Natural killer cell treated with Interleukin-12 subunit alpha and Interleukin-12 subunit beta and Interleukin-15 and Interleukin-18, amount 100 ng/mL, for 72 hours (primary cell): ENCODE measurements around the gene ZDHHC7. TPM values are rescaled to one million over a fixed set of nuclear protein-coding genes. Genes with fewer than 3 reads are reported as not detected.
A peak's percentile ranks its signal among the peaks of the same experiment; 100 is the strongest.

Experiments used
- ATAC-seq, 2 donors: fragments of 150-1000 bp; cut with Tn5 transposase in 1 of 2; sonication (Bioruptor Pico), chemical (Tn5 transposase) in 1 of 2; 2 replicates each; pipeline ENCODE4 v1.10.0; 2021
- DNase-seq: peaks from one replicate; pipeline ENCODE4 v3.0.0; 2022; ENCODE audit warnings: low spot score
- H3K27ac Mint-ChIP-seq, 2 donors: 1 replicate in 1 of 2; 2 replicates in 1 of 2; pipeline ENCODE4 v1.8.0; 2022; ENCODE audit warnings: mixed read lengths in 2 of 2, mild to moderate bottlenecking in 1 of 2, moderate library complexity in 1 of 2
- H3K27me3 Mint-ChIP-seq, 2 donors: 1 replicate in 1 of 2; 2 replicates in 1 of 2; pipeline ENCODE4 v1.8.0; 2022; ENCODE audit warnings: mixed read lengths in 2 of 2
- H3K36me3 Mint-ChIP-seq: one replicate; pipeline ENCODE4 v1.8.0; 2022; ENCODE audit warnings: mixed read lengths
- H3K4me1 Mint-ChIP-seq, 2 donors: 1 replicate in 1 of 2; 2 replicates in 1 of 2; pipeline ENCODE4 v1.8.0; 2022; ENCODE audit warnings: low read depth in 2 of 2, mixed read lengths in 2 of 2, mild to moderate bottlenecking in 1 of 2
- H3K4me3 Mint-ChIP-seq: one replicate; pipeline ENCODE4 v1.8.0; 2022; ENCODE audit warnings: mixed read lengths
- H3K9me3 Mint-ChIP-seq: 2 replicates; pipeline ENCODE4 v1.8.0; 2022; ENCODE audit warnings: mixed read lengths
- total RNA-seq, 2 donors: library from RNA; stranded (reverse); gene quantifications; one replicate each; pipeline ENCODE4 v1.2.3, GENCODE V29; 2022

Gene ZDHHC7
- total RNA-seq, 2 donors from 2014 or later = 28.5 to 43.9 TPM

- H3K36me3 Mint-ChIP-seq = peaks cover 7% of the 10 kb centered on the region
- no peaks in the 10 kb centered on the region for H3K27me3 Mint-ChIP-seq
- H3K9me3 Mint-ChIP-seq = peaks cover 7% of the 10 kb centered on the region
- ATAC-seq = no peak
- peaks cover 0 to 8% of the 10 kb centered on the region in 2 donors for H3K4me1 Mint-ChIP-seq
- no peak overlapping the region for H3K27ac Mint-ChIP-seq
- no peak overlapping the region for H3K4me3 Mint-ChIP-seq
- DNase-seq = peak; percentile 18
These were observed 43.5 kb downstream of the ZDHHC7 start for GRCh38 chr16:84967828-84968227.

DNA sequence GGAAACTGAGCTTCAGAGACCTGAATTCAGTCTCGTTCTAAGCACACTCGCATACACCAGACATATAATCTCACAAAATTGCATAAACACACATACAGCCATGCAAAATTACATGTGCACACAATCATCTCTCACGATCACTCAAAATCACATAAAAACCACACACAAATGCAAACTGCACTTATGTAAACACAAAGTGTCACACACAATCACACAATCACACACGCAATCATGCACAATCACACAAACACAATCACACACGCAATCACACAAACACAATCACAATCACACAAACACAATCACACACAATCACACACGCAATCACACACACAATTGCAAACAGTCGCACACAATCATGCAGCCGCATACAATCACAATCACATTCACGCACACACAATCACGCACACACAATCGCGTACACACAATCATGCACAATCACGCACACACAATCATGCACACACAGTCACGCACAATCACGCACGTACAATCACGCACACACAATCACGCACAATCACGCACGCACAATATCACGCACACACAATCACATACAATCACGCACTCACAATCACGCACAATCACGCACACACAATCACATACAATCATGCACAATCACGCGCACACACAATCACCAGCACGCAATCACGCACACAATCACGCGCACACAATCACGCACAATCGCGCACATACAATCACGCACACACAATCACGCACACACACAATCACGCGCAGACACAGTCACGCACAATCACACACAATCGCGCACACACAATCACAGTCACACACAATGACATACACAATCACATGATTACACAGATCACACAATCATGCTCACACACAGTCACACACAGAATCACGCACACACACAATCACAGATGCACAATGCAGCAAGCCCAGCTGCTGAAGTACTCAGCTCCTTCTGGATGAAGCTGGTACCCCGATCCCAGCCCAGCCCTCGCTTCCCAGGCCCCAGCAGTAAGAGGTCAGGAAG is 45.6 kb downstream of the ZDHHC7 start:
- no peak overlapping the region for H3K27ac Mint-ChIP-seq
- H3K36me3 Mint-ChIP-seq = peaks cover 7% of the 10 kb centered on the region
- peaks cover 7% of the 10 kb centered on the region for H3K9me3 Mint-ChIP-seq

GRCh38 chr16:84964386-84965128 is 46.8 kb downstream of the ZDHHC7 start:
- ATAC-seq (peak in 1 of 2 donors; percentile 48), DNase-seq (peak; percentile 48)
- H3K27ac Mint-ChIP-seq = no peak overlapping the region
- no peak overlapping the region for H3K4me3 Mint-ChIP-seq
- peaks cover 7% of the 10 kb centered on the region for H3K36me3 Mint-ChIP-seq
- H3K9me3 Mint-ChIP-seq = peaks cover 7% of the 10 kb centered on the region
- H3K27me3 Mint-ChIP-seq = peaks cover 0 to 2% of the 10 kb centered on the region in 2 donors
- H3K4me1 Mint-ChIP-seq = peaks cover 0 to 5% of the 10 kb centered on the region in 2 donors

More for the DNA sequence above, 45.6 kb downstream of the ZDHHC7 start:
- no peak for ATAC-seq
- DNase-seq = no peak
- Mint-ChIP-seq H3K27me3 (no peaks in the 10 kb centered on the region), H3K4me3 (no peak overlapping the region), H3K4me1 (peaks cover 0 to 7% of the 10 kb centered on the region in 2 donors)

DNA sequence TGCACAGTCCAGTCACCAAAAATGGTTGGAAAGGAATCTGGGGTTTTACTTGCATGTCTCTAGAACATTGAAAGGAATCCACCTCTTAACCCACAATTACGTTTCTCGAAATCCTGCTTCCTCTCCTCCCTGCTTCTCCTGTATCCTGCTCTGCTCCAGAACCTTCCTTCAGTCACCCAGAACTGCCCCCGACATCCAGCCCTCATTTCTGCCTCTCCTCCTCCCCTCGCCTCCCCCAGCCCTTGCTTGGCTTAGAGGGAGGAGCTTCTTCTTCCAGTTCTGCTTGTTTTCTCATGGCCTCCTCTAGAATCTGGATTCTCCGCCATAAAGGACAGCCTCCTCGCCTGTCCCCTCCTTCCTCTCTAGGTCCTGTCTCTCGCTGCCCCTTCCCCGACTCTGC is 48.3 kb downstream of the ZDHHC7 start:
- peaks cover 7% of the 10 kb centered on the region for H3K36me3 Mint-ChIP-seq
- H3K27ac Mint-ChIP-seq = no peak overlapping the region
- H3K27me3 Mint-ChIP-seq = peaks cover 0 to 3% of the 10 kb centered on the region in 2 donors
- DNase-seq (no peak), ATAC-seq (no peak)
- H3K9me3 Mint-ChIP-seq = peaks cover 7% of the 10 kb centered on the region
- H3K4me1 Mint-ChIP-seq = peaks cover 0 to 5% of the 10 kb centered on the region in 2 donors
- H3K4me3 Mint-ChIP-seq = no peak overlapping the region

DNA sequence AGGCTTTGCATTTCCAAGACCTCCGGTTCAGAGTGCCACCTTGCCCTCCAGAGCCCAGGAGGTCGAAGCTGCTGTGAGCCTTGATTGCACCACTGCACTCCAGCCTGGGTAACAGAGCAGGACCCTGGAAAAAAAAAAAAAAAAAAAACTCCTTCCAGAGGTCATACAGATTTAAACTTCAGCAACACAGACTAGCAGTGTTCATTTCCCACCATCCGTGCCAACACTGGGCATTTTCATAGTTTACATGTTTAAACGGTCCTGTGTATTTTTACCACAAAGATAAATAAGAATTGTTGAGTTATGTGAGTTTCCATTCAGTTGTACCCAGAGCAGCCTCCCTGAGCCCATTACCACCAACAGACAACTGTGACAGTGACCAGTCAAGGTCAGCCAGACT is 50.4 kb downstream of the ZDHHC7 start:
- Mint-ChIP-seq H3K27me3 (peaks cover 0 to 3% of the 10 kb centered on the region in 2 donors), H3K4me3 (no peak overlapping the region), H3K27ac (no peak overlapping the region), H3K36me3 (peaks cover 5% of the 10 kb centered on the region), H3K4me1 (peaks cover 0 to 3% of the 10 kb centered on the region in 2 donors), H3K9me3 (peaks cover 5% of the 10 kb centered on the region)
- no peak for ATAC-seq
- no peak for DNase-seq

GRCh38 chr16:84959784-84960417 is 51.4 kb downstream of the ZDHHC7 start:
- DNase-seq (no peak), ATAC-seq (no peak)
- H3K27ac Mint-ChIP-seq = no peak overlapping the region
- no peaks in the 10 kb centered on the region for H3K9me3 Mint-ChIP-seq
- H3K36me3 Mint-ChIP-seq = no peaks in the 10 kb centered on the region
- peaks cover 0 to 3% of the 10 kb centered on the region in 2 donors for H3K27me3 Mint-ChIP-seq
- H3K4me3 Mint-ChIP-seq = no peak overlapping the region
- no peaks in the 10 kb centered on the region for H3K4me1 Mint-ChIP-seq

- Mint-ChIP-seq H3K4me1 (no peaks in the 10 kb centered on the region), H3K9me3 (no peaks in the 10 kb centered on the region), H3K27ac (no peak overlapping the region), H3K4me3 (no peak overlapping the region), H3K36me3 (no peaks in the 10 kb centered on the region), H3K27me3 (peaks cover 0 to 3% of the 10 kb centered on the region in 2 donors)
- DNase-seq (no peak), ATAC-seq (peak in 1 of 2 donors; percentile 32)
These were observed 52.2 kb downstream of the ZDHHC7 start for GRCh38 chr16:84959045-84959576.

DNA sequence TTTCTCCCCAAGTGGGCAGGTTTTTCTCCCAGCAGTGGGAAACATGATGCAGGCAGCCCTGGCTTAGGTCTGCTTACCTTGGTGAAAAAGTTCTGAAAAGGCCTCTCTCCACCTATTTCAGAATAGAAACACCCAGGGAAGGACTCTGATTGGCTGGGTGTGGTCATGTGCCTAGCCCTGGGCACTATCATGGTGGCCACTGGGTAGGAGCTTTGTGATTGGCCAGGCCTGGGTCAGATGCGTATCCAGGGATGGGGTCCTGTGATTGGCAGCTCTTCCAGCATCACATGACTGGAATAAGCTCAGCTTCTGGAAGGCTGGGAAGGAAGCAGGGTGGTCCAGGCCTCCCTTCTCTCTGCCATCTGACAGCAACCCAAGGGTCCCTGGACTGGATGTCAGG is 53.5 kb downstream of the ZDHHC7 start:
- peaks cover 0 to 4% of the 10 kb centered on the region in 2 donors for H3K27me3 Mint-ChIP-seq
- no peak overlapping the region for H3K27ac Mint-ChIP-seq
- H3K4me1 Mint-ChIP-seq = no peaks in the 10 kb centered on the region
- H3K4me3 Mint-ChIP-seq = no peak overlapping the region
- no peaks in the 10 kb centered on the region for H3K9me3 Mint-ChIP-seq
- no peak for DNase-seq
- H3K36me3 Mint-ChIP-seq = no peaks in the 10 kb centered on the region
- no peak for ATAC-seq

GRCh38 chr16:84957192-84957591 is 54.1 kb downstream of the ZDHHC7 start:
- peaks cover 0 to 3% of the 10 kb centered on the region in 2 donors for H3K4me1 Mint-ChIP-seq
- H3K27ac Mint-ChIP-seq = no peak overlapping the region
- no peaks in the 10 kb centered on the region for H3K36me3 Mint-ChIP-seq
- H3K9me3 Mint-ChIP-seq = no peaks in the 10 kb centered on the region
- ATAC-seq (no peak), DNase-seq (no peak)
- H3K4me3 Mint-ChIP-seq = no peak overlapping the region
- peaks cover 0 to 4% of the 10 kb centered on the region in 2 donors for H3K27me3 Mint-ChIP-seq

DNA sequence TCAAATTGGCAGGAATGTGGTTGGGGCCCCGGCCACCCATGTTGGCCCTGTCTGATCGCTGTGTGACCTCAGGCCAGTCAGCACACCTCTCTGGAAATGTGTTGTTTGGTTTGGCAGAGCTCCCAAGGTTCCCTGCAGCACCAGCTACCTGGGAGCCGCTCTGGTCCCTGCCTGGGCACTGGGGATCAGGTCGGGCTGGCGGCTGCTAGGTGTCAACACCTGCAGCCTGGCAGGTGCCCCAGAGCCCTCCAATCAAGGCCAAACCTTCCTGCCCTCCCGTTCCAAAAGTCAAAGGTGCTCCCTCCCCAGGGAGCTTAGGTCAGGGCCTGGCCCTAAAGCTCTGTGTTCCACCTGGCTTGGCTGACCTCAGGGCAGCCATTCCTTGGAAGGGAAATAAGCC is 55.9 kb downstream of the ZDHHC7 start:
- no peaks in the 10 kb centered on the region for H3K9me3 Mint-ChIP-seq
- peaks cover 0 to 4% of the 10 kb centered on the region in 2 donors for H3K27me3 Mint-ChIP-seq
- ATAC-seq = no peak
- no peak overlapping the region for H3K4me3 Mint-ChIP-seq
- no peak overlapping the region for H3K27ac Mint-ChIP-seq
- H3K36me3 Mint-ChIP-seq = no peaks in the 10 kb centered on the region
- H3K4me1 Mint-ChIP-seq = peaks cover 0 to 5% of the 10 kb centered on the region in 2 donors
- DNase-seq = no peak

GRCh38 chr16:84953190-84953746 is 58.1 kb downstream of the ZDHHC7 start:
- ATAC-seq (no peak), DNase-seq (no peak)
- H3K36me3 Mint-ChIP-seq = no peaks in the 10 kb centered on the region
- no peak overlapping the region for H3K4me3 Mint-ChIP-seq
- no peak overlapping the region for H3K27ac Mint-ChIP-seq
- H3K9me3 Mint-ChIP-seq = no peaks in the 10 kb centered on the region
- peaks cover 0 to 5% of the 10 kb centered on the region in 2 donors for H3K27me3 Mint-ChIP-seq
- H3K4me1 Mint-ChIP-seq = peaks cover 3 to 5% of the 10 kb centered on the region in 2 donors

DNA sequence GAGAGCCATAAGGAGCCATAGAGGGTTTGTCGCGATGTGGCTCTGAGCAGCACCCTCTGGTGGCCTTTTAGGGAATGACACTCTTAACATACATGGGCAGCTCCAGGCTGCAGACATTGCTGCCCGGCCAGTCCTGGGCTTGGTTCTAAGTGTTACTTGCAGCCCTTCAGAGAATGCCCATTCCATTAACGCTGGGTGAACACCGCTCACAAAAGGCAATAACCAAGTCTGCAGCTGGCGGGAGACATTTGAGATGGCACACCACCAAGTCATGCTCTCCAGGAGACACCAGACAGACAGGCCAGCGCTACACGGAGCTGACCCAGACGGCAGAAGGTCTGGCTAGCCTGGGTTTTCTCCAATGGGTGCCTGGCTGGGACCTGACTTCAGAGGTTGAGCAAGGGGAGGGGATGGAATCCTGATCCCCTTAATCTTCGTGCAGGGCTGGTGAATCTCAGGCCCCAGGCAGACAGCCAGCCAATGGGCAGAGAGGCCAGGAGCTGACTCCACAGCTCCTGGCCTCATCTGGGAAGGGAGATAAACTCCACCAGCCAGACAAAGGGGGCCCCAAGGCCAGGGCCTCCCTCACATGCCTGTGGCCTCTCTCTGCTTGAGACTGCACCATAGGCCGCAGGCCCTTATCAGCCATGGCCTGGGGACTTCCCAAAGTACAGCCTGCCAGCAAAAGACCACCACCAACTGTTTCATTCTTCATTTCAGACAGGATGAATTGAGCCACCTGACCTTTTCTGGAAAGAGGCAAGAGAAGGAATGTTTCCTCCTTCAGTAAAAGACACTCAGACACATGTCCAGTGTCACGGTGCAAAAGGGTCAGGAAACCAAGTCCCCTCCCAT is 58.8 kb downstream of the ZDHHC7 start:
- Mint-ChIP-seq H3K27ac (no peak overlapping the region), H3K4me3 (no peak overlapping the region), H3K36me3 (no peaks in the 10 kb centered on the region), H3K27me3 (peaks cover 0 to 5% of the 10 kb centered on the region in 2 donors), H3K9me3 (no peaks in the 10 kb centered on the region), H3K4me1 (peaks cover 3 to 5% of the 10 kb centered on the region in 2 donors)
- DNase-seq = peak; percentile 75
- ATAC-seq = peak; percentile 81 to 82
